GM12878 (cell line): ENCODE data around the gene DACH1. TPM values are rescaled to one million over a fixed set of nuclear protein-coding genes. Genes with fewer than 3 reads are reported as not detected.

Experiments
- ATAC-seq: fragments of 200-7000 bp; cut with Tn5 transposase; 3 replicates; pipeline ENCODE4 v1.9.1; 2020; ENCODE audit warnings: mild to moderate bottlenecking, moderate library complexity
- BruUV-seq: library from RNA; stranded (reverse); fragments of 400-500 nt; replicated peaks from 2 replicates; lab custom pipeline; 2021; lab: Mats Ljungman, UMichigan
- CTCF ChIA-PET: fragments of 300-600 bp; sonication (Branson Sonifier 250); formaldehyde crosslinking; extraction: SDS; loops from one replicate; lab custom pipeline; 2021; ENCODE audit warnings: inconsistent platforms; lab: Yijun Ruan, JAX
- POLR2A ChIA-PET: fragments of 350-600 bp; formaldehyde crosslinking; extraction: SDS; loops from one replicate; lab custom pipeline; 2021; ENCODE audit warnings: inconsistent platforms; lab: Charles Lee
- RAD21 ChIA-PET: fragments of 300-600 bp; sonication (Branson Sonifier 250); formaldehyde crosslinking; loops from one replicate; lab custom pipeline; 2023; ENCODE audit warnings: antibody characterized with exemption; ENCODE audit not compliant: unreplicated experiment; lab: Charles Lee
- SMC1A ChIA-PET: fragments of 300-600 bp; sonication (Branson Sonifier 250); formaldehyde crosslinking; loops from one replicate; lab custom pipeline; 2023; ENCODE audit not compliant: unreplicated experiment, uncharacterized antibody; lab: Charles Lee
- DNase-seq: peaks from one replicate; pipeline ENCODE4 v3.0.0-alpha.2; 2011; ENCODE audit warnings: low read depth, low spot score
- FAIRE-seq: peaks from 3 replicates; lab custom pipeline; 2011; peaks lifted over from hg19 to GRCh38; lab: Jason Lieb, UNC
- H2AFZ ChIP-seq: 2 replicates; pipeline ENCODE4 v1.6.0; 2011; ENCODE audit warnings: low read depth, low read length, control low read depth; ENCODE audit not compliant: control insufficient read depth
- H3K27ac ChIP-seq: 2 replicates; pipeline ENCODE4 v1.5.1; 2011; ENCODE audit warnings: control low read depth; ENCODE audit not compliant: control insufficient read depth, insufficient read depth
- H3K27me3 ChIP-seq, 2 experiments: replicated peaks in 1 of 2; 2 replicates each; pipeline versions ENCODE4 v1.6.0 to v1.6.1; 2011; ENCODE audit warnings: low read length in 1 of 2; ENCODE audit not compliant: control insufficient read depth in 2 of 2, insufficient read depth in 2 of 2
- H3K36me3 ChIP-seq, 2 experiments: 2 replicates each; pipeline ENCODE4 v1.5.1; 2011; ENCODE audit warnings: low read length in 1 of 2; ENCODE audit not compliant: control insufficient read depth in 2 of 2, insufficient read depth in 2 of 2
- H3K4me1 ChIP-seq: 2 replicates; pipeline ENCODE4 v1.6.1; 2011; ENCODE audit warnings: mild to moderate bottlenecking, low read length, moderate library complexity, mixed read lengths; ENCODE audit not compliant: control insufficient read depth, insufficient read depth
- H3K4me2 ChIP-seq: 2 replicates; pipeline ENCODE4 v1.6.0; 2011; ENCODE audit warnings: control low read depth; ENCODE audit not compliant: control insufficient read depth, insufficient read depth
- H3K4me3 ChIP-seq: fragments of 200-600 bp; sonication (generic); 2 replicates; pipeline ENCODE4 v1.5.1; 2016
- H3K79me2 ChIP-seq: 2 replicates; pipeline ENCODE4 v1.6.0; 2011; ENCODE audit warnings: low read length; ENCODE audit not compliant: control insufficient read depth, insufficient read depth
- H3K9ac ChIP-seq: 2 replicates; pipeline ENCODE4 v1.8.0; 2011; ENCODE audit warnings: low read length, control low read depth, mixed read lengths; ENCODE audit not compliant: control insufficient read depth, insufficient read depth
- H3K9me3 ChIP-seq: replicated peaks from 3 replicates; pipeline ENCODE4 v1.5.1; 2011; ENCODE audit warnings: mild to moderate bottlenecking, low read length; ENCODE audit not compliant: control insufficient read depth, insufficient read depth
- H4K20me1 ChIP-seq: 2 replicates; pipeline ENCODE4 v1.6.0; 2011; ENCODE audit not compliant: control insufficient read depth, insufficient read depth
- EP300 ChIP-seq, 2 experiments: fragments of 150-350 bp in 1 of 2; IDR thresholded peaks; 2 replicates each; pipeline ENCODE4 v1.6.1; 2011 to 2012; ENCODE audit warnings: low read depth in 2 of 2, low read length in 2 of 2, borderline replicate concordance in 1 of 2, improper control_type of control experiment in 1 of 2, inconsistent platforms in 1 of 2; ENCODE audit not compliant: control insufficient read depth in 1 of 2
- NBN ChIP-seq: fragments of 450-650 bp; IDR thresholded peaks from 2 replicates; pipeline ENCODE4 v1.6.1; 2016
- POLR2AphosphoS5 ChIP-seq: IDR thresholded peaks from 2 replicates; pipeline ENCODE4 v1.6.1; 2011; ENCODE audit warnings: mild to moderate bottlenecking, low read length, inconsistent platforms
- RB1 ChIP-seq: fragments of 450-650 bp; formaldehyde crosslinking; IDR thresholded peaks from 2 replicates; pipeline ENCODE4 v1.6.1; 2017; ENCODE audit warnings: mild to moderate bottlenecking, borderline replicate concordance
- ZZZ3 ChIP-seq: IDR thresholded peaks from 2 replicates; pipeline ENCODE4 v1.6.1; 2011; ENCODE audit warnings: low read depth; ENCODE audit not compliant: control insufficient read depth, insufficient read length
- WGBS: methylation state at CpG from one replicate; pipeline ENCODE4 v1.1.6; 2016; ENCODE audit warnings: low lambda C conversion rate; ENCODE audit not compliant: insufficient replicate concordance, insufficient coverage; ENCODE audit errors: missing lambda C conversion rate; 5-methylcytosine and 5-hydroxymethylcytosine counted together
- in situ Hi-C: fragments of 300-500 bp; cut with MboI; formaldehyde crosslinking; loops from 9 replicates; pipeline ENCODE4 v1.14.3; 2018; ENCODE audit warnings: mixed read lengths
- intact Hi-C: fragments of 100-400 bp; cut with micrococcal nuclease; formaldehyde crosslinking; loops from one replicate; pipeline ENCODE4 v1.14.2; 2022; ENCODE audit not compliant: unreplicated experiment
- polyA plus RNA-seq, 11 experiments: library from polyadenylated mRNA; depleted of rRNA in 4 of 11; unstranded in 6 of 11; stranded (reverse) in 5 of 11; fragments of >200 nt; fragmentation: Nextera tagmentation in 4 of 11; fragmentation: Illumina TruSeq in 1 of 11; extraction: Ambion mirVana in 4 of 11; extraction: Trizol in 1 of 11; gene quantifications; 1 replicate in 1 of 11; 2 replicates in 10 of 11; pipeline versions ENCODE4 v1.2.1 to v1.2.3, GENCODE V29; 2011 to 2016; ENCODE audit warnings: inconsistent platforms in 2 of 11, missing spikeins in 2 of 11, low read depth in 1 of 11
- total RNA-seq, 4 experiments: library from RNA; depleted of rRNA in 3 of 4; stranded (reverse); fragments of >200 nt in 3 of 4; fragmentation: Illumina TruSeq in 1 of 4; extraction: Trizol in 1 of 4; gene quantifications; 2 replicates each; pipeline versions ENCODE4 v1.2.1 to v1.2.3, GENCODE V29; 2013 to 2021
- TF ChIP-seq, protein P1 (sequence below): fragments of 450-650 bp; IDR thresholded peaks from 2 replicates; pipeline ENCODE4 v1.6.1; 2018; ENCODE audit warnings: borderline replicate concordance, mild to moderate bottlenecking; ENCODE audit not compliant: partially characterized antibody
- TF ChIP-seq, protein P2 (sequence below): IDR thresholded peaks from 2 replicates; pipeline ENCODE4 v1.6.1; 2012; ENCODE audit warnings: mild to moderate bottlenecking, low read depth, low read length
- TF ChIP-seq, protein P3 (sequence below): IDR thresholded peaks from 2 replicates; pipeline ENCODE4 v1.6.1; 2012; ENCODE audit warnings: low read depth, low read length, improper control_type of control experiment

Gene DACH1
- total and polyA plus RNA-seq, 10 of the 15 experiments (the other 5 are each of a cell fraction or from before 2014, with no cell fraction given), result 0.05 TPM; not detected in 9

DNA sequence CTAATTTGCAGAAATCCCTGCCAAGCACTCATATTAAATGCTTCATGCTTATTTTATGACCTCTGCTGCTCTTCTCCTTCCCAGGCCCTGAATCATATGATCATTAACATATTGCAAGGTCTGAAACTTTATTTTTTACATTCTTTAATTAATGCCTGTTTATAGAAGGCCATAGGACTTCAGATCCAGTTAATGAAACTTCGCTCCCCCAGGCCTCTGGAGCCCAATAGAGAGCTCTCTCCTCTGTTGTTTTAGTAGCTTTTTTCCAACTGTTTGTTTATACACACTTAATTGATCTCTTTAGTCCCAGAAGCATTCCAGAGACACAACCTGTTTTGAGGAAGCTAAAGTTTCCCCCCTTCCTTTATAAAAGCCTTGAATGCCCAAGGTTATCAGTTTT lies 68.3 kb downstream of the DACH1 start:
- no peak overlapping the region for H3K4me2 ChIP-seq
- no TSS peak for BruUV-seq
- CTCF ChIA-PET, result no interaction called here
- no peaks in the 10 kb centered on the region for H3K36me3 ChIP-seq
- no peaks in the 10 kb centered on the region for H3K4me1 ChIP-seq
- H3K4me3 ChIP-seq, result no peak overlapping the region
- no peak overlapping the region for H2AFZ ChIP-seq
- TF ChIP-seq, protein P1, sequence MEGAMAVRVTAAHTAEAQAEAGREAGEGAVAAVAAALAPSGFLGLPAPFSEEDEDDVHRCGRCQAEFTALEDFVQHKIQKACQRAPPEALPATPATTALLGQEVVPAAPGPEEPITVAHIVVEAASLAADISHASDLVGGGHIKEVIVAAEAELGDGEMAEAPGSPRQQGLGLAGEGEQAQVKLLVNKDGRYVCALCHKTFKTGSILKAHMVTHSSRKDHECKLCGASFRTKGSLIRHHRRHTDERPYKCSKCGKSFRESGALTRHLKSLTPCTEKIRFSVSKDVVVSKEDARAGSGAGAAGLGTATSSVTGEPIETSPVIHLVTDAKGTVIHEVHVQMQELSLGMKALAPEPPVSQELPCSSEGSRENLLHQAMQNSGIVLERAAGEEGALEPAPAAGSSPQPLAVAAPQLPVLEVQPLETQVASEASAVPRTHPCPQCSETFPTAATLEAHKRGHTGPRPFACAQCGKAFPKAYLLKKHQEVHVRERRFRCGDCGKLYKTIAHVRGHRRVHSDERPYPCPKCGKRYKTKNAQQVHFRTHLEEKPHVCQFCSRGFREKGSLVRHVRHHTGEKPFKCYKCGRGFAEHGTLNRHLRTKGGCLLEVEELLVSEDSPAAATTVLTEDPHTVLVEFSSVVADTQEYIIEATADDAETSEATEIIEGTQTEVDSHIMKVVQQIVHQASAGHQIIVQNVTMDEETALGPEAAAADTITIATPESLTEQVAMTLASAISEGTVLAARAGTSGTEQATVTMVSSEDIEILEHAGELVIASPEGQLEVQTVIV, result no peak
- no peak for TF ChIP-seq NBN
- 0% methylated on average over 1 of the region's 1 CpG for WGBS
- DNase-seq (no peak), FAIRE-seq (no peak), ATAC-seq (no peak)
- POLR2A ChIA-PET, result no interaction called here
- no peaks in the 10 kb centered on the region for H3K9me3 ChIP-seq
- no peaks in the 10 kb centered on the region for H3K79me2 ChIP-seq
- SMC1A ChIA-PET, result no interaction called here
- H3K27me3 ChIP-seq, result no peaks in the 10 kb centered on the region
- H4K20me1 ChIP-seq, result no peaks in the 10 kb centered on the region
- RAD21 ChIA-PET, result no interaction called here
- in situ Hi-C loops, result no loop called here
- intact Hi-C loops, result no loop called here
- no peak overlapping the region for H3K9ac ChIP-seq
- H3K27ac ChIP-seq, result no peak overlapping the region

DNA sequence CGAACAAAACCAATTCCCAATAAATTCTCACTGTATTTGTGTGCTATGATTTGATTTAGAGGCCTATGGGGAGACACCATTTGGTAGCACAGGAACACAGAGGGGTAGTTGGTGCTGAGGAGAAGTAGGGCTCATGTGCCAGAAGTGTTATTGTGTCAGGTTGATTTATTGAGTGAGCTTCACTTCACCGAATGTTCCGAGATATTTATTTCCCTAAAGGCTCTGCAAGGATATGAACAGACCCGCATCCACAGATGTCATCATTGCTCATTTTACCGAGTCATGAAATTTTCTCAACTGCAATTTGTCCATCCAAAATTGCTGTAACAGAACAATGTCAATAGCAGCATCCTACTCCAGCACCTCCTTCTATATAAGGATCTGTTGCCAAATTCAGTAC lies 69.5 kb downstream of the DACH1 start:
- WGBS, result 30% methylated on average over 5 of the region's 5 CpGs
- no peak overlapping the region for H2AFZ ChIP-seq
- no peaks in the 10 kb centered on the region for H3K9me3 ChIP-seq
- H3K4me2 ChIP-seq, result no peak overlapping the region
- no TSS peak for BruUV-seq
- RAD21 ChIA-PET, result interaction anchor here (1.2 kb wide), 1 partner anchor 20 kb away, joined by 3 read pairs; no protein-coding TSS in a partner anchor
- no peak overlapping the region for H3K4me3 ChIP-seq
- H4K20me1 ChIP-seq, result no peaks in the 10 kb centered on the region
- POLR2A ChIA-PET, result no interaction called here
- TF ChIP-seq EP300 (IDR thresholded peaks at IDR 0.05; ENCODE audit: borderline replicate concordance in 1 of 2, control insufficient read depth in 1 of 2, low read depth in 2 of 2, low read length in 2 of 2) (no peak), POLR2AphosphoS5 (no peak), RB1 (no peak), ZZZ3 (no peak)
- TF ChIP-seq, protein P2, sequence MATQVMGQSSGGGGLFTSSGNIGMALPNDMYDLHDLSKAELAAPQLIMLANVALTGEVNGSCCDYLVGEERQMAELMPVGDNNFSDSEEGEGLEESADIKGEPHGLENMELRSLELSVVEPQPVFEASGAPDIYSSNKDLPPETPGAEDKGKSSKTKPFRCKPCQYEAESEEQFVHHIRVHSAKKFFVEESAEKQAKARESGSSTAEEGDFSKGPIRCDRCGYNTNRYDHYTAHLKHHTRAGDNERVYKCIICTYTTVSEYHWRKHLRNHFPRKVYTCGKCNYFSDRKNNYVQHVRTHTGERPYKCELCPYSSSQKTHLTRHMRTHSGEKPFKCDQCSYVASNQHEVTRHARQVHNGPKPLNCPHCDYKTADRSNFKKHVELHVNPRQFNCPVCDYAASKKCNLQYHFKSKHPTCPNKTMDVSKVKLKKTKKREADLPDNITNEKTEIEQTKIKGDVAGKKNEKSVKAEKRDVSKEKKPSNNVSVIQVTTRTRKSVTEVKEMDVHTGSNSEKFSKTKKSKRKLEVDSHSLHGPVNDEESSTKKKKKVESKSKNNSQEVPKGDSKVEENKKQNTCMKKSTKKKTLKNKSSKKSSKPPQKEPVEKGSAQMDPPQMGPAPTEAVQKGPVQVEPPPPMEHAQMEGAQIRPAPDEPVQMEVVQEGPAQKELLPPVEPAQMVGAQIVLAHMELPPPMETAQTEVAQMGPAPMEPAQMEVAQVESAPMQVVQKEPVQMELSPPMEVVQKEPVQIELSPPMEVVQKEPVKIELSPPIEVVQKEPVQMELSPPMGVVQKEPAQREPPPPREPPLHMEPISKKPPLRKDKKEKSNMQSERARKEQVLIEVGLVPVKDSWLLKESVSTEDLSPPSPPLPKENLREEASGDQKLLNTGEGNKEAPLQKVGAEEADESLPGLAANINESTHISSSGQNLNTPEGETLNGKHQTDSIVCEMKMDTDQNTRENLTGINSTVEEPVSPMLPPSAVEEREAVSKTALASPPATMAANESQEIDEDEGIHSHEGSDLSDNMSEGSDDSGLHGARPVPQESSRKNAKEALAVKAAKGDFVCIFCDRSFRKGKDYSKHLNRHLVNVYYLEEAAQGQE, result no peak
- TF ChIP-seq, protein P3, sequence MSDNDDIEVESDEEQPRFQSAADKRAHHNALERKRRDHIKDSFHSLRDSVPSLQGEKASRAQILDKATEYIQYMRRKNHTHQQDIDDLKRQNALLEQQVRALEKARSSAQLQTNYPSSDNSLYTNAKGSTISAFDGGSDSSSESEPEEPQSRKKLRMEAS, result no peak
- TF ChIP-seq, all 136 proteins: peak for 0
- no peak for ATAC-seq
- SMC1A ChIA-PET, result interaction anchor here (0.6 kb wide), 1 partner anchor 12 kb away, joined by 3 read pairs; no protein-coding TSS in a partner anchor
- DNase-seq, result no peak
- CTCF ChIA-PET, result no interaction called here
- Histone ChIP-seq H3K36me3 (no peaks in the 10 kb centered on the region), H3K4me1 (no peaks in the 10 kb centered on the region), H3K27ac (no peak overlapping the region), H3K27me3 (no peaks in the 10 kb centered on the region), H3K79me2 (no peaks in the 10 kb centered on the region), H3K9ac (no peak overlapping the region)
- in situ Hi-C loops, result no loop called here
- intact Hi-C loops, result no loop called here
- FAIRE-seq, result no peak
